Spleen (tissue), 7 donors: Measurements from ENCODE around the gene ADAM19.

ENCODE experiments used
- CTCF ChIP-seq, 11 experiments: fragments of 200-600 bp in 7 of 11; fragments of 450-650 bp in 4 of 11; sonication (generic) in 4 of 11; IDR thresholded peaks in 8 of 11; conservative IDR thresholded peaks in 3 of 11; 1 replicate in 7 of 11; 2 replicates in 4 of 11; pipeline versions ENCODE4 v1.4.0 to v1.8.0; 2016 to 2021; ENCODE audit warnings: antibody characterized with exemption in 11 of 11, inconsistent platforms in 4 of 11, mild to moderate bottlenecking in 1 of 11
- POLR2A ChIP-seq, 3 donors: fragments of 450-650 bp; IDR thresholded peaks; one replicate each; pipeline ENCODE4 v1.5.1; 2017; ENCODE audit warnings: antibody characterized with exemption in 3 of 3, mild to moderate bottlenecking in 1 of 3
- donor health status: DM: no; HTN: no; CAD: no; lungs with moderate emphysema.
- donor health status: DM: no; HTN: no; CAD: no.
- donor health status: DM: no; HTN: no; CAD: no.

- TF ChIP-seq CTCF (IDR thresholded peaks at IDR 0.05 in 8 of 11, conservative IDR thresholded peaks at IDR 0.05 in 3 of 11): no peak
- TF ChIP-seq POLR2A (IDR thresholded peaks at IDR 0.05): no peak
These were observed 18.7 kb upstream of the ADAM19 start for GRCh38 chr5:157594257-157594656.
